HG03354 (cell line): ENCODE data around the gene GNRH2.
"Not testable (repeated sequence)": the region's sequence is repeated elsewhere in the genome, so short reads cannot be mapped to it uniquely, and the experiment has no call there.

Source experiments
- ATAC-seq: cut with Tn5 transposase; IDR thresholded peaks from one replicate; pipeline ENCODE4 v1.9.1; 2021; ENCODE audit warnings: mild to moderate bottlenecking; ENCODE audit not compliant: unreplicated experiment, poor library complexity, severe bottlenecking

The GNRH2 gene

DNA sequence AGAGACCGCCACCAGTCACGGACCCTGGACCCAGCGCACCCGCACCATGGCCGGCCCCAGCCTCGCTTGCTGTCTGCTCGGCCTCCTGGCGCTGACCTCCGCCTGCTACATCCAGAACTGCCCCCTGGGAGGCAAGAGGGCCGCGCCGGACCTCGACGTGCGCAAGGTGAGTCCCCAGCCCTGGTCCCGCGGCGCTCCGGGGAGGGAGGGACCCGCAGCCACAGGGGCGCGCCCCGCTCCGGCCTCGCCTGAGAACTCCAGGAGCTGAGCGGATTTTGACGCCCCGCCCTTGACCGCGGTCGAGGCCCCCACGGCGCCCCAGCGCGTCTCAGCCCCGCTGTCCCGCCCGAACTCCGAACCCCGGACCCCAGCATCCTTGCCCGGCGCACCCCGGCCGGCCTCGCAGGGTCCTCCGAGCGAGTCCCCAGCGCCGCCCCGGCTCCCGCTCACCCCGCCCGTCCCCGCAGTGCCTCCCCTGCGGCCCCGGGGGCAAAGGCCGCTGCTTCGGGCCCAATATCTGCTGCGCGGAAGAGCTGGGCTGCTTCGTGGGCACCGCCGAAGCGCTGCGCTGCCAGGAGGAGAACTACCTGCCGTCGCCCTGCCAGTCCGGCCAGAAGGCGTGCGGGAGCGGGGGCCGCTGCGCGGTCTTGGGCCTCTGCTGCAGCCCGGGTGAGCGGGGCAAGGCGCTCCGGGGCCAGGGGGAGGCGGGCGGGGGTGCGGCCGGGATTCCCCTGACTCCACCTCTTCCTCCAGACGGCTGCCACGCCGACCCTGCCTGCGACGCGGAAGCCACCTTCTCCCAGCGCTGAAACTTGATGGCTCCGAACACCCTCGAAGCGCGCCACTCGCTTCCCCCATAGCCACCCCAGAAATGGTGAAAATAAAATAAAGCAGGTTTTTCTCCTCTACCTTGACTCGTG, 28.4 kb downstream of the GNRH2 start, which contains the start of gene OXT:
OXT (plus strand) TSS at position 11 of the 920 bp plus-strand sequence; CDS start at position 47, 36 bp downstream.
- ATAC-seq: no peak

DNA sequence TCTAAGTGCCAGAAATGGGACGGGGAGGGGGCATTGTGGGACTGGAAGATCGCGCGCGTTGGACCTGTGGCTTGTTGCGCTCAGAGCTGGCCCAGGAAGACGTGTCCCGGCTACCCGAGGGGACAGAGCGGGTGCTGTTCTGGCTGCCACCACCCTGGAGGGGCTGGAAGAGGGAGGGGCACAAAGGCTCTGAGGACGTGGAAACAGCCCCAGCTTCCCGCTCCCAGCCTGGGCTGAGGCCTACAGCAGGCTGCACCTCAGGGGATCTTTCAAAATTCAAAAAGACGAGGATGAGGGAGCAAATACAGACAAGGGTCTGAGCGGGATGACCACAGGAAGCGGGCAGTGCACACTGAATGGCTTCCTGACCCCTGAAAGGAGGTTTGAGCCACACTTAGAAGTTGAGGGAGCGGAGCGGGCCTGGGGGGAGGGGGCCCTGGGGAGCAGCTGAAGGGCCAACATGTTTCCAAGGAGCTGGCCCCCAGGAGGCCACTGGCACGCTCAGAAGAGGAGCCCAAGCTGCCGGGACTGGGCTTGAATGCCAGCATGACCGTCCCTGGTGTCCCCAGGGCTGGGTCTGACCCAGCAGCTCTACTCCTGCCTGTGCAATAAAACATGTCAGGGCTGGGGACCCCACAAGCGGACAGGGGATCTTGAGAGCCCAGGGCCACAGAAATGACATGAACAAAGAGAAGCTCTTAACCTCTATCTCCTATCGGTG, 29.3 kb downstream of the GNRH2 start:
- no peak for ATAC-seq

DNA sequence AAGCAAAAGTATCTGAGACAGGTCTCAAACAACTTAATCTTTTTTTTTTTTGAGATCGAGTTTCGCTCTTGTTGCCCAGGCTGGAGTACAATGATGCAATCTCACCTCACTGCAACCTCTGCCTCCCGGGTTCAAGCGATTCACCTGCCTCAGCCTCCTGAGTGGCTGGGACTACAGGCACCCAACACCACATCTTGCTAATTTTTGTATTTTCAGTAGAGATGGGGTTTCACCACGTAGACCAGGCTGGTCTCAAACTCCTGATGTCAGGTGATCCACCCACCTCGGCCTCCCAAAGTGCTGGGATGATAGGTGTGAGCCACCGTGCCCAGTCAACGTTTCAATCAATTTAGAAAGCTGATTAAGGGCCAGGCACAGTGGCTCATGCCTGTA, 29.8 kb downstream of the GNRH2 start:
- ATAC-seq: not testable (repeated sequence)

DNA sequence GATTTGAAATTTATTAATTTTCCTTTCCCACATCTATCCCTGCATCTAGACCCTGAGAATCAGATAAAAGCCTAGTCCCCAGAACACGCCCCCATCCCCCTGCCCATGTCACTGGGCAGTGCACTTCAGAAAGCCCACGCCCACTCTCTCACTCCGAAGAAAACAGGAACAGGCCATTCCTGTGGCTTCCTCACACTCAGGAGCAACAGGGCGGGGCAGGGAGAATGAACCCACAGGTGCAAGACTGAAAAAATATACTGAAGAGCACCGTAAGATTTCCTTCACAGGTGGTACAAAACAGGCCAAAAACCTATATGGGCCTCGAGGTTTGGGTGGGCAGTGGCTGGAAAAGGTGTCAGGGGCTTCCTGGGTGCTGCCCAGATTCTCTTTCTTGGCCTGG, 31.4 kb downstream of the GNRH2 start:
- no peak for ATAC-seq

DNA sequence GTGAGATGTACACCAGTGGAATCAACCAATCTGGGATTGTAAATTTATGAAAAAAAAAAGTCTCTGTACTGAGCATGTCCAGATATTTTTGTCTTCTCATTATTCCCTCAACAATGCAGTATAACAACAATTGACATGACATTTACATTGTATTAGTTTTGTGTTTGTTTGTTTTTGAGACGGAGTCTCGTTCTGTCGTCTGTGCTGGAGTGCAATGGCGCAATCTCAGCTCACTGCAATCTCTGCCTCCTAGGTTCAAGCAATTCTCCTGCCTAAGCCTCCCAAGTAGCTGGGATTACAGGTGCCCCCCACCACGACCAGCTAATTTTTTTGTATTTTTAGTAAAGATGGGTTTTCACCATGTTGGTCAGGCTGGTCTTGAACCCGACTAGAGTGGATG, 31.9 kb downstream of the GNRH2 start:
- not testable (repeated sequence) for ATAC-seq

DNA sequence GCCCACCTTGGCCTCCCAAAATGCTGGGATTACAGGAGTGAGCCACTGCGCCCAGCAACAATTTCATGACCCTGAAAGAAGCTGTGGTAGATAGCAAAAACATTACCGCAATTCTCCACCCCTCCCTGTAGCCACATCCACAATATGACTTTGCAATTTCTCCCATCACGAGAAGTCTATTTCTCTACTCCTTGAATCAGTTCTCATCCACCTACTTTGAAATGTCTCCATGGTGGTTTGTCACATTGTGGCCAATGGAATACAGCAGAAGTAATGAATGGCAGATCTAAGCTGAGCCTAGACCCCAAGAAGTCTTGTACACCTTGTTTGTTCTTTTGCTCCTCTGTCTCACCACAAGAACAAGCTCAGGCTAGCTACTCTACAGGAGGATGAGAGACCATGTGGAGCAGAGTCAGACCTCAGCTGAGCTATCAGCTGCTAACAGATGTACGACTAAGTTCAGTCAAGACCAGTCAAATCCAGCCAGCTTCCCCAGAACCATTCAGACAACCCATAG, 34.3 kb downstream of the GNRH2 start:
- no peak for ATAC-seq

DNA sequence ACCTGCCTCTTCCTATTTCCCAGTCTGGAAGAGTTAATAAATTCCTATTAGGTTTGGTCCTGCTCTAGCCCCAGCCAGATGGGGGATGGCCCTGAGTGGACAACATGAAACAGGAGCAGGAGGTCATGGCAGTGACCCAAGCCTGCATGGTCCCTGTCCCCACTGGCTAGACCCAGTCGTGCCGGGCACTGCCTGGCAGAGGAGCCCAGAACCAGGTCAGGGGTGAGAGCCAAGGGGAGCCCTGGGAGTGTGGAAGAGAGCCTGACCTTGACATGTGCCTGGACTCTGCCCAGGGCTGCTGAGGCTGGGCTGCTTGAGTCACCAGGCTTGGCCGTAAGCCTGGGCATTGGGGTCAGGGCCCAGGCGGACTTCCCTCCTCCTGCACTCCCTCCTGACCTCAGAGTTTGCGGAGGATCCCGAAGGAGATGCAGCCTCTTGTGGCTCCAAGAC, 37.5 kb downstream of the GNRH2 start:
- no peak for ATAC-seq

DNA sequence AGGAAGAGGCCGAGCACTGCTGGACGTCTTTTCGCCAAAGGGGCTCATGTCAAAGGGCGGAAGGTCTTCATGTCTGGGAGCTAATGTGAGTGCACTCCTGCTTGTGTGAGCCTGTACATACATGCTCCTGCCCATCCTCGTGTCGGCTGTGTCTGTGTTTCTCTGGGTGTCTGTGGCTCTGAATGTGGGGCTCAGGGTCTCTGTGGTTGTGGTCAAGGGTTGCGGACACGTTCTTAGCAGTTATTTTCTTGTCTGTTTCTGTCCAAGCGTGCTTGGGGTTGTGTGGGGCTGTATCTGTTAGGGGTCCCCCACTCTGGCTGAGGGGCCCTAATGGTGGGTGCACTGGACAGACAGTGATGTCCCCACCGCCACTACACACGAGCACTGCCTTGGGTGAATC, 38.2 kb downstream of the GNRH2 start:
- no peak for ATAC-seq

DNA sequence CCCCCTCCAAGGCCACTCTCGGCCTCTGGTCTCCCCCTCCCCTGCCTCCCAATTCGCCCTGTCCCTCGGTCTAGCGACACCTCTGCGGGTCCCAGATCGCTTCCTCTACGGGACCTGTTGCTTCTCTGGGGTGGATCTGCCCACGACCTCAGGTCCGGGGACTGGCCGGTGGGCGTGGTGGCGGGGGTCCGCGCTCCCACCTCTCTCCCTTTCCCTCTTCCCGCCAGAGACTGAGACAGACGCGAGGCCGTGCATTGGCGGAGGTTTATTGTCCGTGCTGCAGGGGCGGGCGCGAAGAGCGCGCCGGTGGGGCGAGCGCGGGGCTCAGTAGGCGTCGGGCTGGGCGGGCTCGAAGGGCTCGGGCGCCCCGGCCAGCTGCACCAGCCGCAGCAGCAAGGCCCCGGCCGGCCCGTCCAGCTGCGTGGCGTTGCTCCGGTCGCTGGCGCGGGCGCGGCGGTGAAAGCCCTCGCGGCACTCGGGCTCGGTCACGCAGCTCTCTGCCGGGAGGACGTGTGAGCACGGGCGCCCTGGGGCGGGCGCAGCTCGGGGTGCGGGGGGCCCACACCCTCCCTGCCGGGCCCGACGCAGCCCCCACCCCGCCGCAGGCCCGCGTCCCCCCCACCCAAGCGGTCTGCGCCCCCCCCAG, 39.0 kb downstream of the GNRH2 start:
- ATAC-seq: no peak

DNA sequence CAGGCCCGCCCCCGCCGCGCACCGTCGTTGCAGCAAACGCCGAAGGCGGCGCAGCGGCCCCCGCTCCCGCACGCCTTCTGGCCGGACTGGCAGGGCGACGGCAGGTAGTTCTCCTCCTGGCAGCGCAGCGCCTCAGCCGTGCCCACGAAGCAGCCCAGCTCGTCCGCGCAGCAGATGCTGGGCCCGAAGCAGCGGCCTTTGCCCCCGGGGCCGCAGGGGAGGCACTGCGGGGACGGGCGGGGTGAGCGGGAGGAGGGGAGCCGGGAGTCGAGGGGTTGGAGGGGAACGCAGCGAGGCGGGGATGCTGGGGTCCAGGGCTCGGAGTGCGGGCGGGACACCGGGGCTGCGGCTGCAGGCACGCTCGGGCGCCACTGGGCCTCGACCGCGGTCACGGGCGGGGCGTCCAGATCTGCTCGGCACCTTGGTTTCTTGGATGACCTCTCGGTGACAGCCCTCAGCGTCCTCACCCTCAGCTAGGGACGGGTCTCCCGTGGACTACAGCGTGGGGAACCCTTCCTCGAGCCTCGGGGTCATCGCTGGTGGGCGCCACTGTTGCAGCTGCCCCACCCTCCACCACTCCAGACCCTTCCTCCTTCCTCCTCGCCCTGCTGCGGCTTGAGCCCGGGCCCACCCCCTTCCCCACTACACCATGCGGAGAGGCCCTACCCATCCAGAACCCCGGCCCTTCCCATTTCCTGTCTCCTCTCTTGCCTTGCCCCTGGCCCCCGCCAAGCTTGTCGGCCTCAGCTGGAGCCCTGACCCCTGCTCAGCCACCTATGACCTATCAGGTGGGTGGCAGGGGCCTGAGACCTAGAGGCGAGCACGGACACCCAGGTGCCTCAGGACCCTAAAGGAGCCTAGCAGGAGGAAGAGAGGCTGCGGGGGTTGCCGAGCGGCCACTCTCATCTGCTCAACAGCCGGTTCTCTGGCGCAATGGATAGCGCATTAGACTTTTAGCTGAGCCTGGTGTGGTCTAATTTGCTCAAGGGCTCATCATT, 39.8 kb downstream of the GNRH2 start:
- no peak for ATAC-seq

DNA sequence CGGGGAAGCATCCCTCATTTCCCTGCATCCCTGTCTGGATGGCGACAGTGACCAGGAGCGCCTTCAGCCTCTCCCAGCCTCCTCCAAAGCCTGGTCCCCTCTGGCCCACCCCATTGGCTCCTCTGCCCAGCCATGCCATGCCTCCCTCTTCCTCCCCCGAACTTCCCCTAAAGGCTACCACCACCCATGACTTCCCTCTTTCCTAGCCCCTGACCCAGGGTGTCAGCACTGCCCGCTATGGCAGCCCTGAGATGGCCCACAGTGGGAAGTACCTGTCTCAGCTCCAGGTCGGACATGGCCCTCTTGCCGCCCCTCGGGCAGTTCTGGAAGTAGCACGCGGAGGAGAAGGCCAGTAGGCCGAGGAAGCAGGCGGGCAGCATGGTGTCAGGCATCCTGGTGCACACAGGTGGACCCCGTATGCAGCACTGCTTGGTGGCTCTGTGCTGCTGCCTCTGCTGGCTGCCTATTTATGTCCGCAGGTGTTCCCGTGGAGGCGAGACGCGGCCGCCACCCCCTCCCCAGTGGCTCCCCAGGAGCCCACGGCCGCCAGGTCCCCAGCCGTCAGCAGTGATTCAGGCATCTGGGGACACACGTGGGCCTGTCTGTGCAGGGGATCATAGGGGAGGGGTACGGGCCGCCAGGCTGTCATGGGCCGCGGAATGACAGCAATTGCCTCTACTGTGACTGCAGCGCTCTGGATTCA, 41.0 kb downstream of the GNRH2 start, which contains the start of gene AVP:
AVP (minus strand) TSS at position 442 of the 703 bp plus-strand sequence; CDS start at position 392, 50 bp downstream.
- no peak for ATAC-seq

DNA sequence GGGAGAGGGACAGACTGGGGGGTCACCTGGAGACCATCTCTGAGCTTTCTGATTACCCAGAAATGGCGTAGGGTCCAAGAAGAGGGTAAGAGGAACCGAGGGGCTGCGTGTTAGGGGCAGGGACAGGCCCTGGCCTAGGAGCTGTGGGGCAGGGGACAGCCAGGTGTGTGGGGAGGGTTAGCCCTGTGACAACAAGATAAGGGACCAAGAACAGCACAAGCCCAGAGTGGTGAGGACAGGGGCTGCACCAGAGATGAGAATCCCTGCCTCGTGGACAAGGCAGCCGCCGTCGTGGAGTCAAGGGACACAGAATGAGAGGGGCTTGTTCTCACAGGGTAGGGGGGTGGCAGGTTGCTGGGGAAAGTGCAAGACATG, 41.6 kb downstream of the GNRH2 start:
- ATAC-seq: no peak

DNA sequence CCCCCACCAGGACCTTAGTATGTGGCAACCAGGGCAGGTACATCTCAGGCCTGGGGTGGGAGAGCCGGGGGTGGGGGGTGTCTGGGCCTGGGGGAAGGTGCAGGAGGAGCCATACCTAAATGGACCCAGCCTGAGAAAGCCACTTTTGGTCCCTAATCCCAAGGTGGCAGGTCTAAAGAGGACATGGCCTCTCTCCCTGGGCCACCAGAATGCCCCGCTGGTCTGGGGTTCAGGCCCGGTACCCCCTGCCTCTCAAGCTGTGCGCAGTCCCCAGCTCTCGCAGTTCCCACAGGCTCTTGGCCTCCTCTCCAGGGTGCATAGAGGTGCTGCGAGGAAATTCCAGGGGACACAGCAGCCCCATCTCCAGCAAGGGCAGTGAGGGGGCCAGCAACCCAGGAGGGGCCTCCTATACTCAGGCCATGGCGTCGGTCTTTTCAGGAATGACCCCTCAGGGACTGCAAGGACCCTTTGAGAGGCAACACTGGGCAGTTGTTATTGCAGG, 42.2 kb downstream of the GNRH2 start:
- no peak for ATAC-seq

DNA sequence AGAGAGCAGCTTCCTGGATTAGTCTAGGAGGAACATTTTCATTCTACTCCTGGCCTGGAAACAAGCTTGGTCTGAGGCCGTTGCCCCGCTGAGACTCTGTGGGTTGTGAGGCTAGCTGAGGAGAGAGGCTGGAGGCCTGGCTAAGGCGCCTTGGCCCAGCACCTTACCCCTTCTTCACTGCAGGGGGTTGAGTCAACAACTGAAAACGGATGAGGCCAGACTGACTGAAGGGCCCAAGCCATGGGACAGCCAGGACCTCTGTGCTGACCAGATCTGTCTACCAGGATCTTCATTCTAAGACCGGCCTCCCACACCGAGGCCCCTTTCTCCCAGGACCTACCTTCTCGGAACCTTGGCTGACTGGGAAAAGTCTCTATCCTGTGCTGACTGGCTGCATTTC, 44.6 kb downstream of the GNRH2 start:
- no peak for ATAC-seq

DNA sequence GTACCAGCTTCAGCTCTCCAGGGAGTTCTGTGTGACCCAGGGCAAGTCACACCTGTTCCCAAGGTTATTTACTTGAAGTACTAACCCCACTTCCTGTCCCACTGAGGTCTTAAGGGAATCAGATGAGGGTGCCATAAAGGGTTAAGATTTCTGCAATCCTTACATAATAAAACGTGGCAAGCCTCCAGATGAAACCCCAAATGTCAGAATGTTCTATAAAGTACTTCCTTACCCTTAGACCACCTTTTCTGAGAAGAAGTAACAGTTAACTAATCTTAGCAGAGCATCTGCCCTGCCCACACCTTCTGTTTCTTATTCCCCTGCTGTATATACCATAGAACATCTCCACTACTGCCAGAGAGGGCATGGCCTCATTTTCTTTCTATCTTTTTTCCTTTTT, 47.1 kb downstream of the GNRH2 start:
- ATAC-seq: no peak

DNA sequence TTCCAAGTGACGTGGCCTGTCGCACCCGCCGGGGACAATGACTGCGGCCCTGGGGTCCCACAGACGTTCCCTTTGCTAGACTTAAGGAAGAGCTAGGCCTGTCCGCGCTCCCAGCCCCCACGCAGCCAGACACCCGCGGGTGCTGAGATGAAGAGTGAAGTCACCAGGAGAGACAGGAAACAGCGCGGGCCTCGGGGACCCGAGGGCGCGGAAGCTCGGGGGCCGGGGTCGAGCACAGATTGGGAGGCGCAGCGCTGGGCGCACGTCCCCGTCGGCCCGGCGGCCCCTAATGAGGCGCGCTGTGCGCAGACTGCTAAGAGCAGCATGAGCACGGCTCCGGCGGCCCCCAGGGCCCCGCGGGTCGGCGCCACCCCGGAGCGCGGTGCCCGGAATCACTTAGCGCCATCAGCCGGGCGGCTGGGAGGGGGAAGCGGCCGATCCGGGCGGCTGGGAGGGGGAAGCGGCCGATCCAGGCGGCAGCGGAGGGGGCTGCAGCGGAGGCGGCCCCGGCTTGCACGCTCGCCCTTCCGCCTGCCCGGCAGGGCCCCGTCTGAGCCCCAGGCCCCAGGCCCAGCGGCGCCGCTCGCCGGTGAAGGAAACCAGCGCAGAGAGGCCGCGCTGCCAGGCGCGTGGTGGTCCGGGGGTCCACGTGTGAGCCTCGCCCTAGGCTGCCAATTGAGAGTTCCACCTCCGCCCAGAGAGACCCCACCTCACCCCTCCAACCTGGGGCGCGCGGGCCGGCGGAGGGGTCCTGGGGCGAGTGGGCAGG, 49.4 kb downstream of the GNRH2 start:
- no peak for ATAC-seq

DNA sequence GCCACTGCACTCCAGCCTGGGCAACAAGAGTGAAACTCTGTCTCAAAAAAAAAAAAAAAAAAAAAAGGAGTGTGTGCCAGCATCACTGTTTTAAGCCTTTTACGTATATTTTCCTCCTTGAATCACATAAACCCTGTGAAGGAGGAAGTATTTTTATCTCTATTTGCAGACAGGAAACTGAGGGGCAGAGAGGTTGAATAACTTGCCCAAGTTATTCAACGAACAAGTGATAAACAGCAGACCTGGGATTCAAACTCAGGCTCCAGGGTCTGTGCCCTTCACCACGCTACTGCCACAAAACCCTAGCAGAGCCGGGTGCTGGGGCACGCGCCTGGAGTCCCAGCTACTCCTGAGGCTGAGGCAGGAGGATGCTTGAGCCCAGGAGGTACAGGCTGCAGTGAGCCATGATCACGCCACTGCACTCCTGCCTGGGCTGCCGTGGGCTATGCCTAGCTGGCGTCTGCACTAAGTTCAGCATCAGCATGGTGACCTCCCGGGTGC, 50.5 kb downstream of the GNRH2 start:
- no peak for ATAC-seq
